Kidney (tissue), 14 donors: Measurements from ENCODE around the gene RBM23. TPM values are rescaled to one million over a fixed set of nuclear protein-coding genes. Genes with fewer than 3 reads are reported as not detected.

Experiments
- DNase-seq, 5 donors: peaks; one replicate each; pipeline ENCODE4 v3.0.0-alpha.2; 2013 to 2020
- FAIRE-seq: peaks from 2 replicates; lab custom pipeline; 2012; peaks lifted over from hg19 to GRCh38; lab: Jason Lieb, UNC
- H3K27ac ChIP-seq, 2 donors: one replicate each; pipeline ENCODE4 v1.7.0; 2013; ENCODE audit warnings: low read depth in 2 of 2, low read length in 2 of 2, inconsistent platforms in 1 of 2
- H3K27me3 ChIP-seq: one replicate; pipeline ENCODE4 v1.7.1; 2013; ENCODE audit warnings: low read length, inconsistent platforms; ENCODE audit not compliant: control insufficient read depth, insufficient read depth
- H3K36me3 ChIP-seq, 3 donors: one replicate each; pipeline versions ENCODE4 v1.7.0 to v1.7.1; 2013; ENCODE audit warnings: low read length in 3 of 3, control low read depth in 1 of 3, inconsistent platforms in 1 of 3; ENCODE audit not compliant: insufficient read depth in 3 of 3, control insufficient read depth in 2 of 3
- H3K4me1 ChIP-seq, 3 donors: one replicate each; pipeline versions ENCODE4 v1.7.0 to v1.7.1; 2013; ENCODE audit warnings: low read length in 3 of 3, inconsistent platforms in 1 of 3, low read depth in 1 of 3; ENCODE audit not compliant: control insufficient read depth in 2 of 3, insufficient read depth in 2 of 3
- H3K4me3 ChIP-seq, 3 donors: one replicate each; pipeline versions ENCODE4 v1.7.0 to v1.8.1; 2013; ENCODE audit warnings: low read length in 3 of 3, control low read depth in 1 of 3, inconsistent platforms in 1 of 3
- H3K9ac ChIP-seq, 3 donors: one replicate each; pipeline versions ENCODE4 v1.7.0 to v1.7.1; 2013; ENCODE audit warnings: low read length in 3 of 3, control low read depth in 1 of 3, inconsistent platforms in 1 of 3
- H3K9me3 ChIP-seq, 3 donors: one replicate each; pipeline versions ENCODE4 v1.7.0 to v1.7.1; 2013; ENCODE audit warnings: low read length in 3 of 3, control low read depth in 1 of 3, inconsistent platforms in 1 of 3; ENCODE audit not compliant: control insufficient read depth in 2 of 3, insufficient read depth in 1 of 3
- CTCF ChIP-seq: IDR thresholded peaks from 3 replicates; pipeline ENCODE4 v1.5.1; 2012; ENCODE audit warnings: mild to moderate bottlenecking, moderate library complexity, borderline replicate concordance; ENCODE audit not compliant: insufficient read depth; ENCODE audit errors: extremely low read depth
- intact Hi-C: fragments of 100-400 bp; cut with DNase I; formaldehyde crosslinking; loops from one replicate; pipeline ENCODE4 v1.11.1; 2022
- polyA plus RNA-seq: library from polyadenylated mRNA; stranded (reverse); fragments of 350-450 nt; fragmentation: Illumina TruSeq; extraction: RNeasy Lipid Tissue Mini Kit (QIAGEN cat#74804); gene quantifications from one replicate; pipeline ENCODE4 v1.2.3, GENCODE V29; 2014; ENCODE audit warnings: low read depth, low replicate concordance; ENCODE audit not compliant: insufficient read depth
- total RNA-seq: library from RNA; stranded (reverse); fragmentation: NEBNext Ultra II Directional; extraction: Animal tissue kit (Norgen Biotek cat#: 25700); gene quantifications from one replicate; pipeline ENCODE4 v1.2.1, GENCODE V29; 2021
- donor health status: control.
- donor health status: control.
- donor health status: control.
- donor health status: control.
- donor health status: control.
- donor health status: DM: yes; HTN: yes; CAD: no.
- donor health status: Normal renal cell carcinoma (clear cell type).

RBM23 gene
- total and polyA plus RNA-seq, 2 donors from 2014 or later = 44.8 to 93.6 TPM

- DNase-seq (no peak), FAIRE-seq (no peak)
- Histone ChIP-seq H3K9me3 (no peaks in the 10 kb centered on the region), H3K9ac (no peak overlapping the region), H3K4me1 (peaks cover 0 to 2% (median 0%) of the 10 kb centered on the region in 3 donors), H3K4me3 (no peak overlapping the region), H3K27me3 (no peaks in the 10 kb centered on the region), H3K36me3 (no peaks in the 10 kb centered on the region), H3K27ac (no peak overlapping the region)
- intact Hi-C loops = no loop called here
- no peak for TF ChIP-seq CTCF
Measured at GRCh38 chr14:22892488-22892887, 26.5 kb downstream of the RBM23 start.

GRCh38 chr14:22890416-22890815 lies 28.5 kb downstream of the RBM23 start:
- TF ChIP-seq CTCF = no peak
- Histone ChIP-seq H3K4me3 (no peak overlapping the region), H3K27me3 (no peaks in the 10 kb centered on the region), H3K36me3 (no peaks in the 10 kb centered on the region), H3K9me3 (no peaks in the 10 kb centered on the region), H3K9ac (no peak overlapping the region), H3K27ac (no peak overlapping the region), H3K4me1 (peaks cover 0 to 9% (median 4%) of the 10 kb centered on the region in 3 donors)
- intact Hi-C loops = no loop called here
- DNase-seq (no peak), FAIRE-seq (no peak)

GRCh38 chr14:22888662-22889061 lies 30.3 kb downstream of the RBM23 start:
- H3K27ac ChIP-seq = no peak overlapping the region
- intact Hi-C loops = no loop called here
- H3K9me3 ChIP-seq = no peaks in the 10 kb centered on the region
- no peaks in the 10 kb centered on the region for H3K36me3 ChIP-seq
- no peaks in the 10 kb centered on the region for H3K27me3 ChIP-seq
- H3K4me1 ChIP-seq = peaks cover 0 to 9% (median 4%) of the 10 kb centered on the region in 3 donors
- TF ChIP-seq CTCF = no peak
- FAIRE-seq (no peak), DNase-seq (no peak)
- no peak overlapping the region for H3K9ac ChIP-seq
- H3K4me3 ChIP-seq = no peak overlapping the region

- no peaks in the 10 kb centered on the region for H3K36me3 ChIP-seq
- DNase-seq = peak in 1 of 5 donors; percentile 54
- H3K9me3 ChIP-seq = no peaks in the 10 kb centered on the region
- peak overlapping the region in 1 of 2 donors; percentile 30 for H3K27ac ChIP-seq
- TF ChIP-seq CTCF = no peak
- H3K9ac ChIP-seq = peak overlapping the region in 1 of 3 donors; percentile 54
- peak overlapping the region; percentile 65 to 91 (median 84) for H3K4me3 ChIP-seq
- H3K27me3 ChIP-seq = no peaks in the 10 kb centered on the region
- intact Hi-C loops = no loop called here
- FAIRE-seq = no peak
- H3K4me1 ChIP-seq = peaks cover 0 to 13% (median 4%) of the 10 kb centered on the region in 3 donors
Measured at GRCh38 chr14:22887990-22888378, 31.0 kb downstream of the RBM23 start.
